GM12878 (cell line): Measurements from ENCODE around the gene KCNJ14. TPM values are rescaled to one million over a fixed set of nuclear protein-coding genes. Genes with fewer than 3 reads are reported as not detected.
A peak's percentile ranks its signal among the peaks of the same experiment; 100 is the strongest.

Source experiments
- ATAC-seq: fragments of 200-7000 bp; cut with Tn5 transposase; 3 replicates; pipeline ENCODE4 v1.9.1; 2020; ENCODE audit warnings: mild to moderate bottlenecking, moderate library complexity
- BruUV-seq: library from RNA; stranded (reverse); fragments of 400-500 nt; replicated peaks from 2 replicates; lab custom pipeline; 2021; lab: Mats Ljungman, UMichigan
- CTCF ChIA-PET: fragments of 300-600 bp; sonication (Branson Sonifier 250); formaldehyde crosslinking; extraction: SDS; loops from one replicate; lab custom pipeline; 2021; ENCODE audit warnings: inconsistent platforms; lab: Yijun Ruan, JAX
- POLR2A ChIA-PET: fragments of 350-600 bp; formaldehyde crosslinking; extraction: SDS; loops from one replicate; lab custom pipeline; 2021; ENCODE audit warnings: inconsistent platforms; lab: Charles Lee
- RAD21 ChIA-PET: fragments of 300-600 bp; sonication (Branson Sonifier 250); formaldehyde crosslinking; loops from one replicate; lab custom pipeline; 2023; ENCODE audit warnings: antibody characterized with exemption; ENCODE audit not compliant: unreplicated experiment; lab: Charles Lee
- SMC1A ChIA-PET: fragments of 300-600 bp; sonication (Branson Sonifier 250); formaldehyde crosslinking; loops from one replicate; lab custom pipeline; 2023; ENCODE audit not compliant: unreplicated experiment, uncharacterized antibody; lab: Charles Lee
- DNase-seq: peaks from one replicate; pipeline ENCODE4 v3.0.0-alpha.2; 2011; ENCODE audit warnings: low read depth, low spot score
- FAIRE-seq: peaks from 3 replicates; lab custom pipeline; 2011; peaks lifted over from hg19 to GRCh38; lab: Jason Lieb, UNC
- H2AFZ ChIP-seq: 2 replicates; pipeline ENCODE4 v1.6.0; 2011; ENCODE audit warnings: low read depth, low read length, control low read depth; ENCODE audit not compliant: control insufficient read depth
- H3K27ac ChIP-seq: 2 replicates; pipeline ENCODE4 v1.5.1; 2011; ENCODE audit warnings: control low read depth; ENCODE audit not compliant: control insufficient read depth, insufficient read depth
- H3K27me3 ChIP-seq, 2 experiments: replicated peaks in 1 of 2; 2 replicates each; pipeline versions ENCODE4 v1.6.0 to v1.6.1; 2011; ENCODE audit warnings: low read length in 1 of 2; ENCODE audit not compliant: control insufficient read depth in 2 of 2, insufficient read depth in 2 of 2
- H3K36me3 ChIP-seq, 2 experiments: 2 replicates each; pipeline ENCODE4 v1.5.1; 2011; ENCODE audit warnings: low read length in 1 of 2; ENCODE audit not compliant: control insufficient read depth in 2 of 2, insufficient read depth in 2 of 2
- H3K4me1 ChIP-seq: 2 replicates; pipeline ENCODE4 v1.6.1; 2011; ENCODE audit warnings: mild to moderate bottlenecking, low read length, moderate library complexity, mixed read lengths; ENCODE audit not compliant: control insufficient read depth, insufficient read depth
- H3K4me2 ChIP-seq: 2 replicates; pipeline ENCODE4 v1.6.0; 2011; ENCODE audit warnings: control low read depth; ENCODE audit not compliant: control insufficient read depth, insufficient read depth
- H3K4me3 ChIP-seq: fragments of 200-600 bp; sonication (generic); 2 replicates; pipeline ENCODE4 v1.5.1; 2016
- H3K79me2 ChIP-seq: 2 replicates; pipeline ENCODE4 v1.6.0; 2011; ENCODE audit warnings: low read length; ENCODE audit not compliant: control insufficient read depth, insufficient read depth
- H3K9ac ChIP-seq: 2 replicates; pipeline ENCODE4 v1.8.0; 2011; ENCODE audit warnings: low read length, control low read depth, mixed read lengths; ENCODE audit not compliant: control insufficient read depth, insufficient read depth
- H3K9me3 ChIP-seq: replicated peaks from 3 replicates; pipeline ENCODE4 v1.5.1; 2011; ENCODE audit warnings: mild to moderate bottlenecking, low read length; ENCODE audit not compliant: control insufficient read depth, insufficient read depth
- H4K20me1 ChIP-seq: 2 replicates; pipeline ENCODE4 v1.6.0; 2011; ENCODE audit not compliant: control insufficient read depth, insufficient read depth
- EGR1 ChIP-seq, 2 experiments: IDR thresholded peaks; 1 replicate in 1 of 2; 2 replicates in 1 of 2; pipeline ENCODE4 v1.6.1; 2011 to 2012; ENCODE audit warnings: low read depth in 2 of 2, low read length in 2 of 2, borderline replicate concordance in 1 of 2, mild to moderate bottlenecking in 1 of 2, moderate library complexity in 1 of 2
- FOS ChIP-seq: IDR thresholded peaks from 3 replicates; pipeline ENCODE4 v1.6.1; 2011; ENCODE audit warnings: borderline replicate concordance; ENCODE audit not compliant: insufficient read length; ENCODE audit errors: extremely low read depth
- POLR2A ChIP-seq: IDR thresholded peaks from 2 replicates; pipeline ENCODE4 v1.6.1; 2011; ENCODE audit warnings: low read depth, mild to moderate bottlenecking, low read length
- WGBS: methylation state at CpG from one replicate; pipeline ENCODE4 v1.1.6; 2016; ENCODE audit warnings: low lambda C conversion rate; ENCODE audit not compliant: insufficient replicate concordance, insufficient coverage; ENCODE audit errors: missing lambda C conversion rate; 5-methylcytosine and 5-hydroxymethylcytosine counted together
- in situ Hi-C: fragments of 300-500 bp; cut with MboI; formaldehyde crosslinking; loops from 9 replicates; pipeline ENCODE4 v1.14.3; 2018; ENCODE audit warnings: mixed read lengths
- intact Hi-C: fragments of 100-400 bp; cut with micrococcal nuclease; formaldehyde crosslinking; loops from one replicate; pipeline ENCODE4 v1.14.2; 2022; ENCODE audit not compliant: unreplicated experiment
- polyA plus RNA-seq, 11 experiments: library from polyadenylated mRNA; depleted of rRNA in 4 of 11; unstranded in 6 of 11; stranded (reverse) in 5 of 11; fragments of >200 nt; fragmentation: Nextera tagmentation in 4 of 11; fragmentation: Illumina TruSeq in 1 of 11; extraction: Ambion mirVana in 4 of 11; extraction: Trizol in 1 of 11; gene quantifications; 1 replicate in 1 of 11; 2 replicates in 10 of 11; pipeline versions ENCODE4 v1.2.1 to v1.2.3, GENCODE V29; 2011 to 2016; ENCODE audit warnings: inconsistent platforms in 2 of 11, missing spikeins in 2 of 11, low read depth in 1 of 11
- total RNA-seq, 4 experiments: library from RNA; depleted of rRNA in 3 of 4; stranded (reverse); fragments of >200 nt in 3 of 4; fragmentation: Illumina TruSeq in 1 of 4; extraction: Trizol in 1 of 4; gene quantifications; 2 replicates each; pipeline versions ENCODE4 v1.2.1 to v1.2.3, GENCODE V29; 2013 to 2021
- TF ChIP-seq, protein P1 (sequence below): IDR thresholded peaks from 2 replicates; pipeline ENCODE4 v1.6.1; 2011; ENCODE audit warnings: borderline replicate concordance, low read depth, mild to moderate bottlenecking, moderate library complexity, mixed read lengths, low read length; ENCODE audit not compliant: insufficient read depth; ENCODE audit errors: extremely low read length

Gene KCNJ14
- total and polyA plus RNA-seq, 10 of the 15 experiments (the other 5 are each of a cell fraction or from before 2014, with no cell fraction given), result 0.24 to 1.4 (median 0.42) TPM

- intact Hi-C loops (no loop called here), in situ Hi-C loops (no loop called here)
- no peak overlapping the region for H3K4me2 ChIP-seq
- no peak overlapping the region for H3K27ac ChIP-seq
- H3K9me3 ChIP-seq, result no peaks in the 10 kb centered on the region
- ChIA-PET RAD21 (no interaction called here), POLR2A (no interaction called here), CTCF (interaction anchor here (5.0 kb wide), 1 partner anchor 16 kb away, joined by 27 read pairs; no protein-coding TSS in a partner anchor), SMC1A (no interaction called here)
- 91% methylated on average over 13 of the region's 14 CpGs for WGBS
- H3K79me2 ChIP-seq, result peaks cover 9% of the 10 kb centered on the region
- peaks cover 4 to 13% of the 10 kb centered on the region in 2 experiments; a peak in 3 of 4 replicates for H3K36me3 ChIP-seq
- BruUV-seq, result no TSS peak
- DNase-seq (no peak), FAIRE-seq (no peak), ATAC-seq (no peak)
- peaks cover 5% of the 10 kb centered on the region; the same call in 1 of the 2 replicates for H3K4me1 ChIP-seq
- no peak overlapping the region for H2AFZ ChIP-seq
- no peak overlapping the region for H3K4me3 ChIP-seq
- H3K27me3 ChIP-seq, result no peaks in the 10 kb centered on the region
- H4K20me1 ChIP-seq, result peaks cover 3% of the 10 kb centered on the region; the same call in 1 of the 2 replicates
- TF ChIP-seq POLR2A, result no peak
- no peak for TF ChIP-seq EGR1 (IDR thresholded peaks at IDR 0.05; ENCODE audit: borderline replicate concordance in 1 of 2, low read depth in 2 of 2, low read length in 2 of 2)
- TF ChIP-seq, protein P1, sequence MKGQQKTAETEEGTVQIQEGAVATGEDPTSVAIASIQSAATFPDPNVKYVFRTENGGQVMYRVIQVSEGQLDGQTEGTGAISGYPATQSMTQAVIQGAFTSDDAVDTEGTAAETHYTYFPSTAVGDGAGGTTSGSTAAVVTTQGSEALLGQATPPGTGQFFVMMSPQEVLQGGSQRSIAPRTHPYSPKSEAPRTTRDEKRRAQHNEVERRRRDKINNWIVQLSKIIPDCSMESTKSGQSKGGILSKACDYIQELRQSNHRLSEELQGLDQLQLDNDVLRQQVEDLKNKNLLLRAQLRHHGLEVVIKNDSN, result peak; percentile 2
- TF ChIP-seq FOS, result no peak
- no peak overlapping the region for H3K9ac ChIP-seq
Measured at GRCh38 chr19:48473161-48473966, 18.0 kb downstream of the KCNJ14 start.
